T-helper 2 cell treated with Interferon-gamma antibody and Interleukin-4, amounts not matched to agents 5 μg/mL and 100 μg/mL, for 36 hours (primary cell): ENCODE results near the gene NAPB.

Experiments used
- DNase-seq: peaks from one replicate; pipeline ENCODE4 v3.0.0; 2021; ENCODE audit warnings: low spot score
- H3K27ac Mint-ChIP-seq: one replicate; pipeline ENCODE4 v1.8.0; 2021; ENCODE audit warnings: mild to moderate bottlenecking, mixed read lengths
- H3K27me3 Mint-ChIP-seq: one replicate; pipeline ENCODE4 v1.8.0; 2021; ENCODE audit warnings: low read depth, mixed read lengths
- H3K36me3 Mint-ChIP-seq: one replicate; pipeline ENCODE4 v1.8.0; 2021; ENCODE audit warnings: low read depth, mixed read lengths
- H3K4me1 Mint-ChIP-seq: one replicate; pipeline ENCODE4 v1.8.0; 2021; ENCODE audit warnings: low read depth, mixed read lengths
- H3K4me3 Mint-ChIP-seq: one replicate; pipeline ENCODE4 v1.8.0; 2022; ENCODE audit warnings: mild to moderate bottlenecking, moderate library complexity, mixed read lengths
- H3K9me3 Mint-ChIP-seq: one replicate; pipeline ENCODE4 v1.8.0; 2021; ENCODE audit warnings: mixed read lengths

The NAPB gene

GRCh38 chr20:23448167-23448566 lies 26.9 kb upstream of the NAPB start:
- Mint-ChIP-seq H3K27ac (no peak overlapping the region), H3K36me3 (no peaks in the 10 kb centered on the region), H3K9me3 (no peaks in the 10 kb centered on the region), H3K4me1 (peaks cover 8% of the 10 kb centered on the region), H3K27me3 (peaks cover 2% of the 10 kb centered on the region), H3K4me3 (no peak overlapping the region)
- DNase-seq: no peak

- Mint-ChIP-seq H3K36me3 (no peaks in the 10 kb centered on the region), H3K27ac (no peak overlapping the region), H3K4me1 (peaks cover 8% of the 10 kb centered on the region), H3K4me3 (no peak overlapping the region), H3K27me3 (peaks cover 4% of the 10 kb centered on the region), H3K9me3 (no peaks in the 10 kb centered on the region)
- no peak for DNase-seq
Observed at GRCh38 chr20:23446505-23446904, 25.2 kb upstream of the NAPB start.

DNA sequence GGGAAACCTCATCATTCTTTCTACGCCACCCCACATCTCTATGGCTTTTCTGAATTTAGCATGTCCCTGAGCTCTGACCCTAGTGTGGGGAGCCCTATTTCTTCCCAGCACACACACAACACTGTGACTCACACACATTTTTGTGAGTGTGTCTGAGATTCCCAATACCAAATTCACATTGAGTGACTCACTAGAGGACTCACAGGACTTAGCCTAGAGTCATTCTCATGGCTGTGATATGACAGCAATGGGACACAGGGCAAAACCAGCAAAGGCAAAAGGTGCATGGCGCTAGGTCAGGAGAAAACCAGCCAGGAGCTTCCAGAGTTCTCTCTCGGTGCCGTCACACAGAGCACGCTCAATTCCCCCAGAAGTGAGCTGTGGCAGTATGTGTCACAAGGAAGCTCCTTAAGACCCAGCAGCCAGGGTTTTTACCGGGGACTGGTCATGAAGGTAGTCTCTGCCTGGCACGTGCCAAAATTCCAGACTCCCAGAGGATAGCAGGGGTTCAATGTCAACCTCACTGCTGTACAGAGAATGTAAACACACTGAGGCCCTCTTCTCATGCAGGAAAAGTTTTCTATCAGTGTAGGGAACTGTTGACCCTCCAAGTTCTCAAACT lies 24.4 kb upstream of the NAPB start:
- no peaks in the 10 kb centered on the region for H3K36me3 Mint-ChIP-seq
- H3K27me3 Mint-ChIP-seq: peaks cover 2% of the 10 kb centered on the region
- no peak overlapping the region for H3K4me3 Mint-ChIP-seq
- DNase-seq: no peak
- no peaks in the 10 kb centered on the region for H3K9me3 Mint-ChIP-seq
- H3K4me1 Mint-ChIP-seq: peaks cover 8% of the 10 kb centered on the region
- no peak overlapping the region for H3K27ac Mint-ChIP-seq

GRCh38 chr20:23444859-23445258 lies 23.6 kb upstream of the NAPB start:
- H3K4me1 Mint-ChIP-seq: peaks cover 8% of the 10 kb centered on the region
- H3K4me3 Mint-ChIP-seq: no peak overlapping the region
- no peaks in the 10 kb centered on the region for H3K9me3 Mint-ChIP-seq
- H3K36me3 Mint-ChIP-seq: no peaks in the 10 kb centered on the region
- no peak overlapping the region for H3K27ac Mint-ChIP-seq
- no peak for DNase-seq
- H3K27me3 Mint-ChIP-seq: peaks cover 2% of the 10 kb centered on the region

DNA sequence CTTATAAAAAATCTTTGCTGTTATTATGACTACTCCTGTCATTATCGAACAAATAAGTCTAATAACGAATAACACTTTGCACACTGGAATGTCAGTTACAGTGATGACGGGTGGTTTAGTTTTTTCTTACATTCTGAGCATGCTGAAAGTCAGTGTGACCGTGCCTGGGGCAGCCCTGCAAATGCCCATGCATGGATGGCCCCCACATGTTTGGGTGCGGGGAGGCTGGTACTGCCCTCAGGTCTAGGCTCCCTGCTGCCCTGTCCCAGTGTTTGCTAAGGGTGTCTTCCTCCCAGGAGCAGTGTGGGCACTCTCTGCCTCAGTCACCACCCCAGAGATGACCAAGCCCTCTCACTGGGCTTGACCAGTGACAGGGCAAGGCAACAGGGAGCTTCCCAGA lies 21.1 kb upstream of the NAPB start:
- Mint-ChIP-seq H3K27ac (no peak overlapping the region), H3K36me3 (no peaks in the 10 kb centered on the region), H3K27me3 (peaks cover 2% of the 10 kb centered on the region), H3K4me3 (no peak overlapping the region), H3K4me1 (no peaks in the 10 kb centered on the region), H3K9me3 (no peaks in the 10 kb centered on the region)
- no peak for DNase-seq

- Mint-ChIP-seq H3K4me3 (no peak overlapping the region), H3K36me3 (no peaks in the 10 kb centered on the region), H3K27me3 (peaks cover 2% of the 10 kb centered on the region), H3K9me3 (no peaks in the 10 kb centered on the region), H3K4me1 (no peaks in the 10 kb centered on the region), H3K27ac (no peak overlapping the region)
- DNase-seq: peak; percentile 44
Observed at GRCh38 chr20:23441850-23442313, 20.6 kb upstream of the NAPB start.

DNA sequence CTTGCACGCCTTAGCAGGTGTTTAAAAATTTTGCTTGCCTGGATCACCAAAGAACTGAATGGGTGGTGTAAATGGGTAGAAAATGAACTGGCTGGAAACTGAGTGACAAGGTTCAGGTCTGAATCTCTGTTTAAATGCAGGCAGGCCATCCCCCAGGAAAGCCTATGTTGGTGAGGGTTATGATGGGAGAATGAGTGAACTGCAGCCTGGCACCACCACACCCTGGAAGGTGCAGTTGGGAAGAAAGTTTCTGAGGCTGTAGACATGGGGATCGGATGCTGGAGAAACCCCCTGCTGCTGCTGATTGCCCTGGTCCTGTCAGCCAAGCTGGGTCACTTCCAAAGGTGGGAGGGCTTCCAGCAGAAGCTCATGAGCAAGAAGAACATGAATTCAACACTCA lies 18.7 kb upstream of the NAPB start:
- Mint-ChIP-seq H3K27me3 (peaks cover 6% of the 10 kb centered on the region), H3K36me3 (no peaks in the 10 kb centered on the region), H3K4me3 (no peak overlapping the region), H3K27ac (no peak overlapping the region), H3K9me3 (no peaks in the 10 kb centered on the region), H3K4me1 (no peaks in the 10 kb centered on the region)
- no peak for DNase-seq

GRCh38 chr20:23438661-23439060 lies 17.4 kb upstream of the NAPB start:
- DNase-seq: no peak
- no peak overlapping the region for H3K27ac Mint-ChIP-seq
- H3K36me3 Mint-ChIP-seq: no peaks in the 10 kb centered on the region
- no peaks in the 10 kb centered on the region for H3K9me3 Mint-ChIP-seq
- H3K27me3 Mint-ChIP-seq: peaks cover 10% of the 10 kb centered on the region
- no peaks in the 10 kb centered on the region for H3K4me1 Mint-ChIP-seq
- no peak overlapping the region for H3K4me3 Mint-ChIP-seq

DNA sequence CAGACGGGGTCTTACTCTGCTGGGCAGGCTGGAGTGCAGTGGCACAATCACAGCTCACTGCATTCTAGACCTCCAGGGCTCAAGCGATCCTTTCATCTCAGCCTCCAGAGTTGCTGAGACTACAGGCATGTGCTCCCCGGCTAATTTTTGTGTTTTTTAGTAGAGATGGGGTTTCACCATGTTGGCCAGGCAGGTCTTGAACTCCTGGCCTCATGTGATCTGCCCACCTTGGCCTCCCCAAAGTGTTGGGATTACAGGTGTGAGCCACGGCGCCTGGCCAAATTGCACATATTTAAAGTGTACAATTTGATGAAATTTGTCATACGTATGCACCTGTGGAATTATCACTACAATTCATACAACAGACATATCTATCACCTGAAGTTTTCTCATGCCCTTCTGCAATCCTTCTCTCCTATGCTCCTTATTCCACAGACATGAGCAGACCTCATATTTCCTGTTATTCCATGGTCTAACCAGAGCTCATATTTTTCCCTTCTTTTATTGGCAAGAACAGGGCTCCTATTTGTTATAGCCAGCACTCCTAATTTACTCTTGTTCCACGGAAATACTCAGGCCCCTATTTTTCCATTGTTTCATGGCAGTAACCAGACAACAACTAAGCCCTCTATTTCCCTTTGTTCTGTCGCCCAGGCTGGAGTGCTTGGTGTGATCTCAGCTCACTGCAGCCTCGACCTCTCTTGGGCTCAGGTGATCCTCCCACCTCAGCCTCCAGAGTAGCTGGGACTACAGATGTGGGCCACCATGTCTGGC lies 16.0 kb upstream of the NAPB start:
- DNase-seq: no peak
- peaks cover 16% of the 10 kb centered on the region for H3K27me3 Mint-ChIP-seq
- H3K4me3 Mint-ChIP-seq: no peak overlapping the region
- H3K9me3 Mint-ChIP-seq: no peaks in the 10 kb centered on the region
- H3K36me3 Mint-ChIP-seq: no peaks in the 10 kb centered on the region
- no peak overlapping the region for H3K27ac Mint-ChIP-seq
- H3K4me1 Mint-ChIP-seq: no peaks in the 10 kb centered on the region

GRCh38 chr20:23436681-23437080 lies 15.4 kb upstream of the NAPB start:
- H3K27ac Mint-ChIP-seq: no peak overlapping the region
- no peaks in the 10 kb centered on the region for H3K9me3 Mint-ChIP-seq
- DNase-seq: no peak
- peaks cover 16% of the 10 kb centered on the region for H3K27me3 Mint-ChIP-seq
- no peaks in the 10 kb centered on the region for H3K36me3 Mint-ChIP-seq
- H3K4me3 Mint-ChIP-seq: no peak overlapping the region
- H3K4me1 Mint-ChIP-seq: no peaks in the 10 kb centered on the region

DNA sequence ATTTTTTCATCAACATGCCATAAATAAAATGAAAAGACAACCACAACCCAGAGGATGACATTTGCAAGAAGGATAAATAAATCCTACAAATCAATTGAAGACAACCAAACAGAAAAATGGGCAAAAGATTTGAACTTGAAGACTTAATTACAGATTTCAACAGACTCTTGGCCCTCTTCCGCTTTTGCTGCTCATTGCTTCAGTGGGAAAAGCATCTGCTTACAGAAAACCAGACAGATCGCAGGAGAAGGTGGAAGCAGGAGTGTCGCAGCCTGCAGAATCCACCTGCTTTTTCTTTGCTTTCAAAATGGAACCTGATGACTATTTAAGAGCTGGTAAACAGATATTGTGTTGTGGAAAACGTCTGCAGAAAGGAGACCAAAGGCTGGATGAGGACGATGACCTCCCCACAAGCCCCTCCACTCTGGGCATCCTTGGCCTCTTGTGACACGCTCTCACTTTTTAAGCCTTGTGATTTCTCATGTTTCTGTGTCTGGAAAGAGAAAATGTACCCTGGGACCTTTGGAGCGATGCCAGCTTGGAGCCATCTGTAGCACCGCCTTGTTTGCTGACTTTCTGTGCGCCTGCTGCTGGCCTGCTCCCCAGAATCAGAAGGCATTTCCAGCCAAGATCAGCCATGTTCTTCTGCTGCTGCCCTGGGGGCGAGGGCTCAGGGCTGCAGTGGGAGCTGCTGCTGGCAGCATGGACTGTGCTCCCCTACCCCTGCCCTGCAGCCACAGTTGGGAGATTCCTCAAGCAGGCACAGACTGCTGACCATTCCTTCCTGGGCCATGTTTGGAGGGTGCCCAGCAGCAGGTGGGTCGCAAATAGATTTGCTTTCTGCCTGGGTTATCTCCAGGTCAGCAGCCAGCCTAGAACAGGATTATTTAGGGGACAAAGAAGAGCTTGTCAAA lies 14.6 kb upstream of the NAPB start:
- DNase-seq: no peak
- H3K9me3 Mint-ChIP-seq: no peaks in the 10 kb centered on the region
- H3K36me3 Mint-ChIP-seq: no peaks in the 10 kb centered on the region
- no peak overlapping the region for H3K27ac Mint-ChIP-seq
- H3K4me1 Mint-ChIP-seq: no peaks in the 10 kb centered on the region
- no peak overlapping the region for H3K4me3 Mint-ChIP-seq
- H3K27me3 Mint-ChIP-seq: peaks cover 16% of the 10 kb centered on the region

DNA sequence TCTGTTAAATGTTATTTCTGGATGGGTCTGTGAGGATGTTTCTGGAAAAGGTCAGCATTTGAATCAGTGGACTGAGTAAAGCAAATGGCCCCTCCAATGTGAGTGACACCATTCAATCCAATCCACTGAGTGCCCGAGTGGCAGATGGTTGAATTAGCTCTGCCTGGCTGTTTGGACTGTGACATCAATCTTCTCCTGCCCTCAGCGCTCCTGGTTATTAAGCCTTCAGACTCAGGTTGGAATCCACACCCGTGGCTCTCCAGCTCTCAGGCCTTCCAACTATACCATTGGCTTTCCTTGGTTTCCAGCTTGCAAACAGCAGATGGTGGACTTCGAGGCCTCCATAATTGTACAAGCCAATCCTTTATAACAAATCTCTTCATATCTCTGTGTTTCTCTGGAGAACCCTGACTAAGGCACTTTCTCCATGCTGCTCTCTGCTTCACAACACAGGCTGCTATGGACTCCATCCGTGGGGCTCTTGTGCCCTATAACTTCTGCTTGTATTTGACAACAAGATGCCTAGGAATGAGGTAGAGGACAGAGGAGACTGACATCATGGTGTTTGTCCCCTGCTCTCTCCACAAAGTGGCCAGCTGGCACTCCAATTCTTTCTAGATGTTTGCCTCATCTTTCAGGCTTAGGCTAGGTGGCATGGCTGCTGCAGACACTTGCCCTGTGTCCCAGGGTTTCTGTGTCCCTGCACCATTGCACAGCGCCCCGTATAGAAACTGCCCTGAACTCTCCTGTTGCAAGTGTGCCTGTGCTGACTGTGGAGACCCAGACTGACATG lies 13.4 kb upstream of the NAPB start:
- no peaks in the 10 kb centered on the region for H3K9me3 Mint-ChIP-seq
- DNase-seq: no peak
- no peak overlapping the region for H3K27ac Mint-ChIP-seq
- no peaks in the 10 kb centered on the region for H3K4me1 Mint-ChIP-seq
- no peak overlapping the region for H3K4me3 Mint-ChIP-seq
- no peaks in the 10 kb centered on the region for H3K36me3 Mint-ChIP-seq
- H3K27me3 Mint-ChIP-seq: peaks cover 16% of the 10 kb centered on the region

- peaks cover 16% of the 10 kb centered on the region for H3K27me3 Mint-ChIP-seq
- H3K27ac Mint-ChIP-seq: no peak overlapping the region
Observed at GRCh38 chr20:23433628-23434027, 12.3 kb upstream of the NAPB start.

More at GRCh38 chr20:23433628-23434027, 12.3 kb upstream of the NAPB start:
- H3K36me3 Mint-ChIP-seq: no peaks in the 10 kb centered on the region
- DNase-seq: no peak
- H3K4me1 Mint-ChIP-seq: no peaks in the 10 kb centered on the region
- no peaks in the 10 kb centered on the region for H3K9me3 Mint-ChIP-seq
- no peak overlapping the region for H3K4me3 Mint-ChIP-seq
